Epithelial cell of esophagus (primary cell): ENCODE results near the gene ADGRG3.

Experiments used
- DNase-seq: peaks from one replicate; pipeline ENCODE4 v3.0.0; 2010; ENCODE audit warnings: low read depth
- H3K4me3 ChIP-seq: 2 replicates; pipeline ENCODE4 v1.5.1; 2011; ENCODE audit warnings: mild to moderate bottlenecking, low read length, control low read depth
- TF ChIP-seq, protein P1 (sequence below): IDR thresholded peaks from 2 replicates; pipeline ENCODE4 v1.5.1; 2011; ENCODE audit warnings: low read depth, mild to moderate bottlenecking, low read length, control low read depth, inconsistent platforms; ENCODE audit not compliant: insufficient read depth; ENCODE audit errors: missing control alignments

The ADGRG3 gene

DNA sequence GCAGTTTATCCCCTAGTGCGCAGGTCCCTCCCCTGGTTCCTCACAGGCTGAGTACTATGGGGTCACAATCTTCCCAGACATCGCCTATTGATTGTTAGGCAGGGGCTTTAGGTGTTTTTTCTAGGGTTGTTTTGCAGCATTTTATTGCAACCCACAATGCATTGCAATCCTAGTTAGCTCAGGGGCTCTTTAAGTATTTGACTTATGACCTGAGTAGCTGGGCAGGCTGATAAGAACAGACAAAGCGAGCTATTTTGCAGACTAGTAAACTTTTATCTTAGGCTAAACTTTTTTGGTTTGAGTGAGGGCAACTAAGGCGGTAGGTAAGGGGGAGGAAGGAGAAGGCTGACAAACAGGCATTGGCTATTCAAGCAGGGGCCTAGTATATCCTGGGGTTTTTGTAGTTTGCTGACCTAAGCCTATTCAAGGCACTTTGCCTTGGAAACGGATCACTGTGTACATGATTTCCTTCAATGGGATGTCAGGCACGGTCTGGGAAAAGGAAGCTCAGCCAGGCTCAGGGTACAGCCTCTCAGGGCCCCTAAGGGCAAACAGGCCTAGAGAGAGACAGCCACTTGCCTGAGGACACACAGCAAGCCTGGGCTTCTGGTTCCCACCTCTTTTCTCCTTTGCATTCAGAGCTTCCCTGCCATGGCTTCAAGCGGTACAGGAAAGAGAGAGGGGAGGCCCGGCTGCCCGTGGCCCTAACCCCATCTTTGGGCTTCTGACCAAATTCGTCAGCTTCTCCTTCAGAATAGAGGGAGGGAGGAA, 32.9 kb downstream of the ADGRG3 start:
- no peak overlapping the region for H3K4me3 ChIP-seq
- TF ChIP-seq, protein P1, sequence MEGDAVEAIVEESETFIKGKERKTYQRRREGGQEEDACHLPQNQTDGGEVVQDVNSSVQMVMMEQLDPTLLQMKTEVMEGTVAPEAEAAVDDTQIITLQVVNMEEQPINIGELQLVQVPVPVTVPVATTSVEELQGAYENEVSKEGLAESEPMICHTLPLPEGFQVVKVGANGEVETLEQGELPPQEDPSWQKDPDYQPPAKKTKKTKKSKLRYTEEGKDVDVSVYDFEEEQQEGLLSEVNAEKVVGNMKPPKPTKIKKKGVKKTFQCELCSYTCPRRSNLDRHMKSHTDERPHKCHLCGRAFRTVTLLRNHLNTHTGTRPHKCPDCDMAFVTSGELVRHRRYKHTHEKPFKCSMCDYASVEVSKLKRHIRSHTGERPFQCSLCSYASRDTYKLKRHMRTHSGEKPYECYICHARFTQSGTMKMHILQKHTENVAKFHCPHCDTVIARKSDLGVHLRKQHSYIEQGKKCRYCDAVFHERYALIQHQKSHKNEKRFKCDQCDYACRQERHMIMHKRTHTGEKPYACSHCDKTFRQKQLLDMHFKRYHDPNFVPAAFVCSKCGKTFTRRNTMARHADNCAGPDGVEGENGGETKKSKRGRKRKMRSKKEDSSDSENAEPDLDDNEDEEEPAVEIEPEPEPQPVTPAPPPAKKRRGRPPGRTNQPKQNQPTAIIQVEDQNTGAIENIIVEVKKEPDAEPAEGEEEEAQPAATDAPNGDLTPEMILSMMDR, result no peak
- no peak for DNase-seq

- TF ChIP-seq, protein P1, result no peak
- no peak for DNase-seq
- no peak overlapping the region for H3K4me3 ChIP-seq
Observed at GRCh38 chr16:57701759-57702371, 33.8 kb downstream of the ADGRG3 start.

GRCh38 chr16:57703416-57704010, 35.4 kb downstream of the ADGRG3 start:
- DNase-seq, result no peak
- TF ChIP-seq, protein P1, result no peak
- H3K4me3 ChIP-seq, result no peak overlapping the region

- no peak overlapping the region for H3K4me3 ChIP-seq
- TF ChIP-seq, protein P1, result no peak
- DNase-seq, result no peak
Observed at GRCh38 chr16:57704011-57704904, 36.2 kb downstream of the ADGRG3 start.

DNA sequence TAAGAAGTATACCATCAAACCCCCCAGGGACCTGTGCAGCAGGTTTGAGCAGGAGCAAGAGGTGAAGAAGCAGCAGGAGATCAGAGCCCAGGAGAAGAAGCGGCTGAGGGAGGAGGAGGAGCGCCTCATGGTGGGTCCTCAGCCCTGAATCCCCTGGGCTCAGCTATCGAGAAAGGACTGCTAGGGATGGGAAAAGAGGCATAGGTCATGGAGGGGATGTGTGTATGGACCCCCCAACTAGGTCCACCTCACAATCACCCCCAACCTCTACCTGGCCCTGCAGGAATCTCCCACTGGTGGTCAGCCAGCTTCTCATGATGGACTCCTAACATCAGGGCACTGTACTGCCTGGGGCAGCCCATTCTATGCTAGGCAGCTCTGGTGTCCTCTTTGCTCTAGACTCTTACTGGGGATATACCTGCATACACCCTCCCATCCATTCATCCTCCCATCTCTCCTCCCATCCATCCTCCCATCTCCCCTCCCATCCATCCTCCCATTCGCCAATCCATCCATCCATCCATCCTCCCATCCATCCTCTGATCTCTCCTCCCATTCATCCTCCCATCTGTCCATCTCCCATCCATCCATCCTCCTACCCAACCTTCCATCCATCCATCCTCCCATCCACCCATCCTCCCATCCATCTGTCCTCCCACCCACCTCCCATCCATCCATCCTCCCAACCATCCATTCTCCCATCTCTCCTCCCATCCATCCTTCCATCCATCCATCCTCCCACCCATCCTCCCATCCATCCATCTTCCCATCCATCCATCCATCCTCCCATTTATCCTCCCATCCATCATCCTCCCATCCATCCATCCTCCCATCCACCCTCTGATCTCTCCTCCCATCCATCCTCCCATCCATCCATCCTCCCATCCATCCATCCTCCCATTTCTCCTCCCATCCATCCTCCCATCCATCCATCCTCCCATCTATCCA, 37.1 kb downstream of the ADGRG3 start:
- DNase-seq, result no peak
- TF ChIP-seq, protein P1, result no peak
- H3K4me3 ChIP-seq, result no peak overlapping the region

DNA sequence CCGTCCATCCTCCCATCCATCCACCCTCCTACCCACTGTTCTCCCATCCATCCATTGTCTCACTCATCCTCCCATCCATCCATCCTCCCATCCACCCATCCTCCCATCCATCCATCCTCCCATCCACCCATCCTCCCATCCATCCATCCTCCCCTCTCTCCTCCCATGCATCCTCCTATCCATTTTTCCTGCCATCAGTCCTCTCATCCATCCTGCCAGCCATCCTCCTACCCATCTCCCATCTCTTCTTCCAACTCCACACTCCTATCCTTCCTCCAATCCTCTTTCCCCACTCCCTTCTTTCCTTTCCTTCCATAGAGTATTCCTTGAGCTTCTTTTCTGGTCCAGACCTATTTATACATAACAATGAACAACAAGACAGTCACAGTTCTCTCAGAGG, 38.6 kb downstream of the ADGRG3 start:
- TF ChIP-seq, protein P1, result no peak
- H3K4me3 ChIP-seq, result no peak overlapping the region
- no peak for DNase-seq
